Muscle layer of colon (tissue), 2 donors: ENCODE results near the gene UQCRH.

ENCODE experiments used
- H3K27ac ChIP-seq: one replicate; pipeline ENCODE4 v1.7.0; 2013; ENCODE audit warnings: low read depth, mild to moderate bottlenecking, low read length, moderate library complexity
- H3K27me3 ChIP-seq, 2 donors: one replicate each; pipeline ENCODE4 v1.7.0; 2013; ENCODE audit warnings: low read length in 2 of 2, mild to moderate bottlenecking in 2 of 2; ENCODE audit not compliant: insufficient read depth in 2 of 2, control insufficient read depth in 1 of 2
- H3K36me3 ChIP-seq: one replicate; pipeline ENCODE4 v1.7.0; 2013; ENCODE audit warnings: mild to moderate bottlenecking, low read length; ENCODE audit not compliant: insufficient read depth
- H3K4me1 ChIP-seq: one replicate; pipeline ENCODE4 v1.7.0; 2013; ENCODE audit warnings: mild to moderate bottlenecking, low read length; ENCODE audit not compliant: insufficient read depth
- H3K4me3 ChIP-seq, 2 donors: one replicate each; pipeline ENCODE4 v1.7.0; 2013; ENCODE audit warnings: low read length in 2 of 2, low read depth in 1 of 2, mild to moderate bottlenecking in 1 of 2, moderate library complexity in 1 of 2
- H3K9ac ChIP-seq: one replicate; pipeline ENCODE4 v1.7.0; 2013; ENCODE audit warnings: low read length
- H3K9me3 ChIP-seq: one replicate; pipeline ENCODE4 v1.7.0; 2013; ENCODE audit warnings: mild to moderate bottlenecking, low read length
- donor health status: abdominal sarcoma.
- donor health status: Adenocarcinoma of cecum.

The UQCRH gene

DNA sequence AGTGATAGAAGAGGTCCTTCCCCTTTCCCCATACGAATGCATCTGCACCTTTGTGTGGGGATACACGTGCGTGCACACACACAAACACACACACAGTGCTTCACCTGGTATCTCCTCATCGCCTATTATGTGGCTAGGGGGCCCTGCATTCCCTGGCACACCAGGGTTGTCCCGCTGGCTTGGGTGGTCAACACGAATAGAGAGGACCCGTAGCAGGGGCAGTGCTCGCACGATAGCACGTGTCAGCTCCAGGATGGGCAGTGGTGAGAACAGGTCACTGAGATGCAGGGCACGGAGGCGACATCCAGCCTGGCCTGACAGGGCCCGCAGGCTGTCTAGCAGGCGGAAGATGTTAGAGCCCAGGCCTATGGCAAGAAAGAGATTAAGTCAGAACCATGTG is 22.5 kb upstream of the UQCRH start:
- H3K4me1 ChIP-seq = no peaks in the 10 kb centered on the region
- H3K4me3 ChIP-seq = no peak overlapping the region
- peaks cover 68% of the 10 kb centered on the region for H3K36me3 ChIP-seq
- H3K27ac ChIP-seq = no peak overlapping the region
- no peaks in the 10 kb centered on the region for H3K9me3 ChIP-seq
- H3K27me3 ChIP-seq = no peaks in the 10 kb centered on the region
- no peak overlapping the region for H3K9ac ChIP-seq

DNA sequence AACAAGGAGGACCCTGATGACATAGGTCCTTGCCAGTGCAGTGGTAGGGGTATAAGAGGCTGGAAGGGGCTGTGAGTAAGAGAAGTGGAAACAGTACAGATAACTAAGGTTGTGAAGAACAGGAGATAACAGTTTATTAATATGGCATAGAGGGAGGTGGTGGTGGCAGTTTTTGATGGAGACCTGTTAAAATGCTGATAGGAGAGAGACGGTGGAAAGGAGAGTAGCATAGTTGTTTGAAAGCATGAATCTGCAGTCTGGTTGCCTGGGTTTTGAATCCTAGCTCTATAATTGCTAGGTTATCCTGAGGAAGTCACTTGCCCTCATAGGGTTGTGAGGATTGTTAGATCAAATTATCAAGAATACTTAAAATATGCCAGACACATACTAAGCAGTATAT is 19.4 kb upstream of the UQCRH start:
- Histone ChIP-seq H3K27me3 (no peaks in the 10 kb centered on the region), H3K9ac (no peak overlapping the region), H3K27ac (no peak overlapping the region), H3K4me3 (no peak overlapping the region), H3K9me3 (no peaks in the 10 kb centered on the region), H3K4me1 (no peaks in the 10 kb centered on the region), H3K36me3 (peaks cover 77% of the 10 kb centered on the region)

DNA sequence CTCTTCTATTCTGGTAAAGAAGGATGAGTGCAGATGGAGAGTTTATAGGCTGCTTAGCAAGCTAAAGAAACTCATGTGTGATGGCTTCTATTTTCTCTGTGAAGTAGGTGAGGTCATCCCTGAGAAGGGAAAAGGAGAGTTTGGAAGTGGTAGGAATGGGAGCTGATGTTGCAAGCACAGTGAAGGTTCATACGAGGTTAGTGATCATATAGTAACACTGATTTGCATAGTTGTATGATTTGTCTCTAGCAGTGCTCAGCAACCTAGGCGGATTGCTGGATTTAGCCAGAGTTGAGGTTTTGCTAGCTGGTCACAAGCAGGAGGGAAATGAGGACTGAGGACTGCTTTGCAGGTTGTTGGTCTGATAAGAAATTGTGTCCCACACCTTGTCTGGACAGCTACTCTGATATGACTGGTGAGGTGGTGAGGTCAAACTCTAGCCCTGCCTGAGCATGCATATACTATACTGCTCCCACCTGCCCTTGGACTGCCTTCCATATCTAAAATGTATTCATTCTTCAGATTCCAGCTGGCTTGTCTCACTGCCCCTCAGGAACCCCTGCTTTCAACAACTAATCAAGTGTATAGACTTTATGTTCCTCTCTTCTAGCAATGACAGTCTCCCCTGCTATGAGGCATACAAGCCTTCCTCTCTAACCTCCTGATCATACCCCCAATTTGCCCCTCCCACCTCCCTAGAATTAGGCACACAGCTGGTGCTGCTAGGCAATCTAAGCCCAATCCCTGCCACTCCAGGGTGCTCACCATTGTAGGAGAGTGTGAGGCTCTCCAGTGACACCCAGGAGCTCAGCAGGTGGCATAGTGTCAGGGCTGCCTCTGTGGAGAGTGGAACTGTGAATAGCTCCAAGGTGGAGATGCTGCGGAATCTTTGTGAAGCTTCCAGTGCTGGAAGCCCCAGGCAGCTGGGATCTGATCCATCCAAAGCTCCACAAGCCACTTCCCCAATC is 18.6 kb upstream of the UQCRH start:
- Histone ChIP-seq H3K9ac (no peak overlapping the region), H3K36me3 (peaks cover 71% of the 10 kb centered on the region), H3K4me1 (no peaks in the 10 kb centered on the region), H3K4me3 (no peak overlapping the region), H3K9me3 (no peaks in the 10 kb centered on the region), H3K27ac (no peak overlapping the region), H3K27me3 (no peaks in the 10 kb centered on the region)

DNA sequence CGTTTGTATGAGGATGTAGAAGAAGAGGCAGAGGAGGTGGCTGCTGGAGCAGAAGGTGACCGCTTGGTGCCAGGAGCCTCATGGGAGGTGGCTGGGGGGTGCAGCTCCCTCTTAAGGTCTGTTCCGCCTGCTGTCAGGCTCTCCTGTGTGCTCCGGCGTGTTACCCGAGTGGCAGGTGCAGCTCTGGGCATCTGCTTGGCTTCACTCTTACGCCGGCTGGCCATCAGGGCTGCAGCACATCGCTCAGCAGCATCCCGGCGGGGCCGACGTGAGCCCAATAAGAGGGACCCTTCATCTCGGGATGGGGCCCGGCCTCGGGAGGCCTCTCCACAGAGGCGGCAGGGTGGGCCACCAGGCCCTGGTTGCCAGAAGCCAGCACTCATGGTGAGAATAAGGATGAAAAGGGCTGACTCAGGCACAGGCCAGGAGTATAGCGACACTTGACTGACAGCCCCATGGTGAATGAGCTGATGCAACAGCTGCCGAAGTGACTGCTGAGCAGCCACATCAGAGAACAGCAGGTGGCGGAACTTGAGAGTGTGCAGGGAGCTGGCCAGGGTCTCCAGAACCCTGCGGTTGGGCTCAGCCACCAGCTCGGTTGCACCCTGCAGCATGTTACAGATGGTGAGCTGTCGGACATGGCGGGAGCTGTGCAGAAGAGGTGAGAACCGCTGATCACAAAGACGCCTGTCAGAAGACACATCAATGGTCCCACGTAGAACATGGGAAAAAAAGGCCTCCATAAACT is 17.6 kb upstream of the UQCRH start:
- no peak overlapping the region for H3K4me3 ChIP-seq
- no peak overlapping the region for H3K9ac ChIP-seq
- no peaks in the 10 kb centered on the region for H3K27me3 ChIP-seq
- H3K4me1 ChIP-seq = no peaks in the 10 kb centered on the region
- no peak overlapping the region for H3K27ac ChIP-seq
- peaks cover 61% of the 10 kb centered on the region for H3K36me3 ChIP-seq
- no peaks in the 10 kb centered on the region for H3K9me3 ChIP-seq

DNA sequence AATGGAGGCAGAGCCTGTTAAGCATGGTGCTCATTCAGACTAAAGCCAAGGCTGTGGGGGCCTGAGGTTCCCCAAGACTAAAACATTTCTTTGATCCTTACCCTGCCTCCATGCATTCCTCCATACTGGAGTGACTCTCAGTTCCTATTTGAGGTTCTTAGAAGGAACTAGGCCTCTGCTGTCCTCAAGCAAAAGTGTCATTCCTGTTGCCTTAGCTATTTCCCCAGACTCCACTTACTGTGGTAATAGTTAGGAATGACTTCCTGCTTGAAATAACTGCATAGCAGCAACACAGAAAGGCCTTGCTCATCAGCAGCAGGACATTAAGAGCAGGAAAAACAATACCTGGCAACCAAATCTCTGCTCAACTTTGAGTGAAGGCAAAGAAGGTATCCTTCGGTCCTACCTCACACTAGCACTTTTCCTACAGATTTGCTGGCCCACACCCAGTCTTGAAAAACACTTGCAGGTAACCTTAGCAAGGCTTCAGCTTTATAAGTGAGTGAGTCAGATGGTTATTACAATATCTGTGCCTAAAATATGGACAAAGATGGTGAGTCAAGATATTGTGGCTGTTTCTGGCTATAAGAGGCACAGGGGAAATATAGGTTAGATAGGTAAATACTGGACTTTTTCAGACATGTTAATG is 14.9 kb upstream of the UQCRH start:
- Histone ChIP-seq H3K4me1 (no peaks in the 10 kb centered on the region), H3K9me3 (no peaks in the 10 kb centered on the region), H3K36me3 (peaks cover 43% of the 10 kb centered on the region), H3K4me3 (no peak overlapping the region), H3K27ac (no peak overlapping the region), H3K9ac (no peak overlapping the region), H3K27me3 (no peaks in the 10 kb centered on the region)

DNA sequence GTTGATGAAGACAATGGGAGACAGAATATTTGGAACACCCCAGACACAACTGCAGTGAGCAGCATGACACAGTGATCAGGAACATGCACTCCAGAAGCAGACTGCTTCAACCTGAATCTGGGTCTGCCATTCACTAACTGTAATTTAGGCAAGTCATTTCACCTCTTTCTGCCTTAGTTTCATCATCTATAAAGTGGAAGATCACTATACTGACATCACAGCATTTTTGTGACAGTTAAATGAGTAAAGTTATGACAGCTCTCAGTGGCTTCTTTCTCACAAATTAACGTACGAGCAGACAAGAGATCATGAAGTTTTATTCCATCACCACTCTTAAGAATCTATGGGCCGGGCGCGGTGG is 14.4 kb upstream of the UQCRH start:
- Histone ChIP-seq H3K36me3 (peaks cover 43% of the 10 kb centered on the region), H3K4me3 (no peak overlapping the region), H3K9me3 (no peaks in the 10 kb centered on the region), H3K9ac (no peak overlapping the region), H3K4me1 (no peaks in the 10 kb centered on the region), H3K27me3 (no peaks in the 10 kb centered on the region), H3K27ac (no peak overlapping the region)

DNA sequence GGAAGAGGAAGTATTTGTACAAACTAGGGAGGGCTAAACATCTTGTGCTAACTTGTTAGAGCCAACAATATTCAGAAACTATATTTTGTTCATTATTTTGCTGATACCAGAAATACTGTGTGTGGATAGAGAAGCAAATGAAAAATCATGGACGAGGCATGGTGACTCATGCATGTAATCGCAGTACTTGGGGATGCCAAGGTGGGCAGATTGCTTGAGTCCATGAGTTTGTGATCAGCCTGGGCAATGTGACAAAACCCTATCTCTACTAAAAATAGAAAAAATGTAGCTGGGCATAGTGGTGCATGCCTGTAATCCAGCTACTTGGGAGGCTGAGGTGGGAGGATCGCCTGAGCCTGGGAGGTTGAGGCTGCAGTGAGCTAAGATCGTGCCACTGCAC is 13.5 kb upstream of the UQCRH start:
- Histone ChIP-seq H3K4me3 (no peak overlapping the region), H3K9ac (no peak overlapping the region), H3K36me3 (peaks cover 43% of the 10 kb centered on the region), H3K27me3 (no peaks in the 10 kb centered on the region), H3K27ac (no peak overlapping the region), H3K9me3 (no peaks in the 10 kb centered on the region), H3K4me1 (no peaks in the 10 kb centered on the region)

DNA sequence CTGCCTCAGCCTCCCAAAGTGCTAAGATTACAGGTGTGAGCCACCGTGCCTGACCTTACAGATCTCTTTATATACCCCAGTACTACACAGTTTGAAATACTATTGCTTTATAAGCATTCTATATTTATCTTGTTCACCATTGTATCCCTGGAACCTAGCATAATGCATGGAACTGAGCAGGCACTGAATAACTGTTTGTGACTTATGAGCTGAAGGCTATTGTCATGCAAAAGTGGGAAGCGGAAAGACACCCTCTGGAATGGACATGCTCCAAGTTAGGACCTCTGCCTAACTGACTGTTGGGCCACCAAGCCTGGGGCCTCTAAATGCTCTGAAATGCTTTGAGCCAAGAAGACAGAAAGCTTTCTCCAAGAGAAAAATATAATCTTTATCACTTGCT is 8.2 kb upstream of the UQCRH start:
- H3K9ac ChIP-seq = no peak overlapping the region
- peaks cover 11% of the 10 kb centered on the region for H3K4me1 ChIP-seq
- no peak overlapping the region for H3K4me3 ChIP-seq
- peaks cover 38% of the 10 kb centered on the region for H3K36me3 ChIP-seq
- H3K27me3 ChIP-seq = no peaks in the 10 kb centered on the region
- no peak overlapping the region for H3K27ac ChIP-seq
- H3K9me3 ChIP-seq = no peaks in the 10 kb centered on the region

DNA sequence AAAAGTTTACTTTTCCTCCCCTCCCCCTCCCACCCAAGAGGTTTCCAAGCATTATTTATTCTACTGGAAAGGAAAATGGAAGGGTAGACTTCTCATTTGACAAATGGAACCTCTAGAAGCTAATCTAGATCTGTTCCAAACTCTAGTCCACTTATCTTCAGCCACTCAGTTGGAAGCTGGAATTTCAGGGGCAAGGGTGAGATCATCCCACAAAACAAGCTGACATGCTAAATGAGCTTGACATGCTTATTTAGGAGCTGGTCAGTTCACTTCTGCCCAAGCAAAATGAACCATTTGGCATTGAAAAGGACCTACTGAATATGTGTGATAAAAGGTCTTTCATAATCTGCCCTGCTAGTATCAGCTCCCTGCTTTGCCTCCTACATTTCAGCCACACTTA is 5.1 kb upstream of the UQCRH start:
- Histone ChIP-seq H3K9me3 (no peaks in the 10 kb centered on the region), H3K4me3 (no peak overlapping the region), H3K4me1 (peaks cover 23% of the 10 kb centered on the region), H3K27ac (no peak overlapping the region), H3K9ac (no peak overlapping the region), H3K36me3 (peaks cover 38% of the 10 kb centered on the region), H3K27me3 (no peaks in the 10 kb centered on the region)

DNA sequence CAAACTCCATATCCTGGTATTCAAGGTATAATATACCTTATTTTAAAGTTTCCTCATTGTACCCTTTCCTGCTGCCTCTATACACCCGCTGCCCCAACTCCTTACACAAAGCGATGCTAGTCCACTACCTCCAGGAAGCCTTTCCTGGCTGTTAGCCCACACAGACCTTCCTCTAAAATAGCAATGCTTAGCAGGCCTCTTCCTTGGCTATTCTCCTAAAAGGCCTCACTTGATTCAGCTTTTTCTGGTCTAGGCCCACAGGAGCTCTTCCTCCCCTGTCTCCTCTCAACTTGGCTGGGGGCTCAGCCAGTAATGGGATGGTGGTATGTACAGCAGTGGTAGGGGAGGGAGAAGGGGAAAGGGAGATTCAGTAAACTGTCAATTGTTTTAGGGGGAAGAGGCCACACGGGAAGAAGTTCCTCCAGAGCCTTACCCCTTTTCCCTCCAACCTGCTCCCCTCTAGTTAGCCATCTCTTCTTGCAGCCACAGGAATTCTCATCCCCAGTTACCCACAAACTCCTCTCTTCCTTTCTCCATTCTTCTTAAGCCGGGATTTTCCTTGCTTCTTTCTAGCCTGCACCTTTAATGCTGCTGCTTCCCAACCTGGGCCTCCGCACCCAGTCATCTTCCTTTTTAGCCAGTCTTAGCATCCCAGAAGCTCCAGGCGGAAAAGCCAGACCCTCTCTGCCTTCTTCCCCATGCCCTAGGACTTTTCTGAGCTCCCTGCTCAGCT is 2.7 kb upstream of the UQCRH start:
- Histone ChIP-seq H3K4me3 (peak overlapping the region; percentile 89 to 96), H3K36me3 (peaks cover 19% of the 10 kb centered on the region), H3K9ac (peak overlapping the region; percentile 98), H3K27me3 (no peaks in the 10 kb centered on the region), H3K4me1 (peaks cover 30% of the 10 kb centered on the region), H3K27ac (peak overlapping the region; percentile 86), H3K9me3 (no peaks in the 10 kb centered on the region)

DNA sequence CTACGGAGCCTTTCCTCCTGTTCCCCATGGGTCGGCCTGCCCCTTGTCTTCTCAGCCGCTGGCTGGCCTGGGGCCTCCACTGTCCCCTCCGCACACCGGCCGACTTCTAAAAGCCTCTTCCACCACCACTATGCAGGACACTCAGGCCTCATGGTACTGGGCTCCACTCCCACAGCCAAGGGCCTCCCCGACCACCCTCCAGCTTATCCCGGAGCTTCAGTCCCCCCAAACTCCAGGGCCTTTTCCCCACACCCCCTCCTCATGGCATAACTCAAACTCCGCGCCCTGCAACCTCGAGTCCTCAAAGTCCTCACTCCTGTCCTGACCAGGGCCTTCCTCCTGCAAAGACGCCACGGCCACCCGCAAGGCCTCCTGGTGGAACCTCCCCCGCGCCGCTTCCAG is 2.1 kb upstream of the UQCRH start:
- Histone ChIP-seq H3K9ac (peak overlapping the region; percentile 98), H3K27ac (peak overlapping the region; percentile 86), H3K4me1 (peaks cover 30% of the 10 kb centered on the region), H3K4me3 (peak overlapping the region; percentile 89 to 96), H3K36me3 (peaks cover 16% of the 10 kb centered on the region), H3K27me3 (no peaks in the 10 kb centered on the region), H3K9me3 (no peaks in the 10 kb centered on the region)
